DND-41 (cell line): ENCODE measurements around the gene WNK2.

Source experiments
- CTCF ChIP-seq: IDR thresholded peaks from 2 replicates; pipeline ENCODE4 v1.5.1; 2012; ENCODE audit warnings: borderline replicate concordance, low read length, moderate library complexity, mild to moderate bottlenecking; ENCODE audit not compliant: poor library complexity, severe bottlenecking; ENCODE audit errors: extremely low read depth
- EZH2 ChIP-seq: IDR thresholded peaks from 3 replicates; pipeline ENCODE4 v1.6.1; 2012; ENCODE audit warnings: borderline replicate concordance, low read depth, mild to moderate bottlenecking, moderate library complexity, low read length, inconsistent platforms; ENCODE audit not compliant: severe bottlenecking

- TF ChIP-seq EZH2 = no peak
- no peak for TF ChIP-seq CTCF
Measured at GRCh38 chr9:93181672-93182435, 2.1 kb upstream of the WNK2 start.
